AG09319 (cell line): ENCODE measurements around the gene SCD.
"Not testable (repeated sequence)": the region's sequence is repeated elsewhere in the genome, so short reads cannot be mapped to it uniquely, and the experiment has no call there.

ENCODE experiments used
- DNase-seq: peaks from one replicate; pipeline ENCODE4 v3.0.0-alpha.2; 2010; ENCODE audit warnings: low read depth; ENCODE audit errors: extremely low read depth
- TF ChIP-seq, protein P1 (sequence below): IDR thresholded peaks from 2 replicates; pipeline ENCODE4 v1.5.1; 2011; ENCODE audit warnings: low read depth, mild to moderate bottlenecking, inconsistent platforms, low read length, moderate library complexity

SCD gene

DNA sequence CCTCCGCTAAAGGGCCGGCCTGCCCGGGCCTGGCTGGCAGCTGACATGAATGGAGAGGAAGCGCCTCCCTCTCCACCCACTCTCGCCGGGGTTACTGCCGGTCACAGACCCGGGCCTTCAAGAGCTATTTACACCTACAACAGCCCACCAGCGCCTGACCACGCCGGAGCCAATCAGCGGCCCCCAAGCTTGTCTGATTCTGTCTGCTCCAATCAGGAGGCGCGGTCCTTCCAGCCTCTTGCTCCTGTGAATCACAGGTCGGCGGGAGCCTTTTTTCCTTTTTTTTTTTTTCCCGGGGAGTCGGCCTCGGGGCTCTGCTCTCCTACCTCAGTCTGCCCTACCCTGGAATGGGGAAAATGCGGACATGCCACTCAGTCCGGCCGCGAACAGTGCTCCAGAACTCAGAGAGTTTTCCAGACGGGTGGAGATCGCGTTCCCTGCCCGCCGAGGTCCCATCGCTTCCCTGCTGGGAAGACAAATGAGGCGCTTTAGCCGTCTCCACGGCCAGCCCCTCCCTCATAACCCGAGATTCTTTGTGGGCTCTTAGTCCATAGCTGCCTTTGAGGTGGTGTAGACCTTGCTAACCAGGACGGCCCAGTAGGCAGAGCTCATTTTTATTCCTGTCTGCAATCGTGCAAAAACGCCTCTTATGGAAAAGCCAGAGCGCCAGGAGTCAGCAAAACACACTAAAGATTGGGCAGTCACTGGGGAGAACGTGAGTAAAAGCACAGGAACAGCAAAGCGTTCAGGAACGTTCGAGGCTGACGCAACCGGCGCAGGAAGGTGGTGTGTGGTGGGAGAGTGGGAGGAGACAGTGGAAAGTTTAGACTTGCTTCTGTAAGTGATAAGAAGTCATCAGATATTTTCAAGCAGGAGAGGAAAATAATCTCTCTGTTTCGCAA, 26.5 kb downstream of the SCD start:
- TF ChIP-seq, protein P1, sequence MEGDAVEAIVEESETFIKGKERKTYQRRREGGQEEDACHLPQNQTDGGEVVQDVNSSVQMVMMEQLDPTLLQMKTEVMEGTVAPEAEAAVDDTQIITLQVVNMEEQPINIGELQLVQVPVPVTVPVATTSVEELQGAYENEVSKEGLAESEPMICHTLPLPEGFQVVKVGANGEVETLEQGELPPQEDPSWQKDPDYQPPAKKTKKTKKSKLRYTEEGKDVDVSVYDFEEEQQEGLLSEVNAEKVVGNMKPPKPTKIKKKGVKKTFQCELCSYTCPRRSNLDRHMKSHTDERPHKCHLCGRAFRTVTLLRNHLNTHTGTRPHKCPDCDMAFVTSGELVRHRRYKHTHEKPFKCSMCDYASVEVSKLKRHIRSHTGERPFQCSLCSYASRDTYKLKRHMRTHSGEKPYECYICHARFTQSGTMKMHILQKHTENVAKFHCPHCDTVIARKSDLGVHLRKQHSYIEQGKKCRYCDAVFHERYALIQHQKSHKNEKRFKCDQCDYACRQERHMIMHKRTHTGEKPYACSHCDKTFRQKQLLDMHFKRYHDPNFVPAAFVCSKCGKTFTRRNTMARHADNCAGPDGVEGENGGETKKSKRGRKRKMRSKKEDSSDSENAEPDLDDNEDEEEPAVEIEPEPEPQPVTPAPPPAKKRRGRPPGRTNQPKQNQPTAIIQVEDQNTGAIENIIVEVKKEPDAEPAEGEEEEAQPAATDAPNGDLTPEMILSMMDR, result no peak

DNA sequence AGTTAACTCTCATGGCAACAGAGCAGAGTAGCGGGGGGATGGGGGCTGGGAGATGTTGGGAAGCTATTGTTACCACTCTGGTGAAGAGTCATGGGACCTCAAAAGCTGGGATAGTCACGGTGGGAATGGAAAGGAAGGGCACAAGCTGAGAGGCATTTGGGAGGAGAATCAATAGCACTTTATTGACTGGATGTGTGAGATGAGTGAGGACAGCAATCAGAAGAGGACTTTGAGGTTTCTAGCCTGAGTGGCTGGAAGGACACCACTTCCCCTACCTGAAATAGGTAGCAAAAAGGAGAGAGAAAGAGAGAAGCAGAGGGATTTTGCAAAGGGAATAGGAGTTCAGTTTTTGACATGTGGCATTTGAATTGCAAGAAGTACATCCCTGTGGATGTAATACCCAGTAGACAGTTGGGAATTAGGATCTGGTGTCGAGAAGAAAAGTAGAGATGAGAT, 27.2 kb downstream of the SCD start:
- DNase-seq, result no peak
- TF ChIP-seq, protein P1, result no peak

More for the DNA sequence above, 26.5 kb downstream of the SCD start:
- peak; percentile 98 for DNase-seq

DNA sequence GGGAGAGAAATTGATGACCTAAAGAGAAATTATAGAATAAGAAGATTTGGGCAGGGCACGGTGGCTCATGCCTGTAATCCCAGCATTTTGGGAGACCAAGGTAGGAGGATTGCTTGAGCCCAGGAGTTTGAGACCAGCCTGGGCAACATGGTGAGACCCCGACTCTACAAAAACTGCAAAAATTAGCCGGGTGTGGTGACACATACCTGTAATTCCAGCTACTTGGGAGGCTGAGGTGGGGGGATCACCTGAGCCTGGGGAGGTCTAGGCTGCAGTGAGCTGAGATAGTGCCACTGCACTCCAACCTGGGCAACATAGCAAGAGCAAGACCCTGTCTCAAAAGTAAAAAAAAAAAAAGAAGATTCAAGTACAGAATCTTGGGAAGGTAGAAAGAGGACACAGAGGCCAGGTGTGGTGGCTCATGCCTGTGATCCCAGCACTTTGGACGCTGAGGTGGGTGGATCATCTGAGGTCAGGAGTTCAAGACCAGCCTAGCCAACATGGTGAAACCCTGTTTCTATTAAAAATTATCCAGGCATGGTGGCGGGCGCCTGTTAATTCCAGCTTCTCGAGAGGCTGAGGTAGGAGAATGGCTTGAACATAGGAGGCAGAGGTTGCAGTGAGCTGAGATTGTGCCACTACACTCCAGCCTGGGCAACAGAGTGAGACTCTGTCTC, 27.8 kb downstream of the SCD start:
- DNase-seq, result not testable (repeated sequence)

DNA sequence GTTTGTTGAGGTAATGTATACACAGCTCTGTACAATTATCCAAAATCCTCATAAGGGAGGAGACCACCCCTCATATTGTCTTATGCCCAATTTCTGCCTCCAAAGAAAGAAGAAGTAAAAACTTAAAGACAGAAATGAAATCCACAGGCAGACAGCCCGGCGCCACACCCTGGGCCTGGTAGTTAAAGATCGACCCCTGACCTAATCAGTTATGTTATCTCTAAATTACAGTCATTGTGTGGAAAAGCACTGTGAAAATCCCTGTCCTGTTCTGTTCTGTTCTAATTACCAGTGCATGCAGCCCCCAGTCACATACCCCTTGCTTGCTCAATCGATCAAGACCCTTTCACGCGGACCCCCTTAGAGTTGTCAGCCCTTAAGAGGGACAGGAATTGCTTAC, 29.6 kb downstream of the SCD start:
- DNase-seq, result not testable (repeated sequence)

DNA sequence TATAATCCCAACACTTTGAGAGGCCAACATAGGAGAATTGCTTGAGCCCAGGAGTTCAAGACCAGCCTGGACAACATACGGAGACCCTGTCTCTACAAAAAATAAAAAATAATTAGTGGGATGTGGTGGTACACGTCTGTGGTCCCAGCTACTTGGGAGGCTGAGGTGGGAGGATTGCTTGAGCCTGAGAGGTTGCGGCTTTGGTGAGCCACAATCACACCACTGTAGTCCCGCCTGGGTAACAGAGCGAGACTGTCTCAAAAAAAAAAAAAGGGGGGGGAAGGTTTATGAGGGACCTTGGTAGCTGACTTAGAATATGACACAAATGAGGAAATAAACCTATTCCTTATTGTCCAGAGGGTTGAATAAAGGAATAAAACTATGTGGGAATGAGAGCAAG, 30.8 kb downstream of the SCD start:
- TF ChIP-seq, protein P1, result no peak
- no peak for DNase-seq

DNA sequence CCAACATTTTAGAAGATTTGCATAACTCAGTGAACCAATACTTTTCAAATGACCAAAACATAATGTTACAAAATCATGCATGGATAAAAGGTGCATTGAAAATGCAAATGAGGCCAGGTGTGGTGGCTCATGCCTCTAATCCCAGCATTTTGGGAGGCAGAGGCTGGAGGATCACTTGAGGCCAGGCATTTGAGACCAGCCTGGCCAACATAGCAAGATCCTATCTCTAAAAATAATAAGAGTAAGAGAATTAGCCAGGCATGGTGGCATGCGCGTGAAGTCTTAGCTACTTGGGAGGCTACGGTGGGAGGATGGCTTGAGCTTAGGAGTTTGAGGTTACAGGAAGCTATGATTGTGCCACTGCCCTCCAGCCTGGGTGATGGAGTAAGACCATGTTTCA, 33.4 kb downstream of the SCD start:
- TF ChIP-seq, protein P1, result no peak
- no peak for DNase-seq

DNA sequence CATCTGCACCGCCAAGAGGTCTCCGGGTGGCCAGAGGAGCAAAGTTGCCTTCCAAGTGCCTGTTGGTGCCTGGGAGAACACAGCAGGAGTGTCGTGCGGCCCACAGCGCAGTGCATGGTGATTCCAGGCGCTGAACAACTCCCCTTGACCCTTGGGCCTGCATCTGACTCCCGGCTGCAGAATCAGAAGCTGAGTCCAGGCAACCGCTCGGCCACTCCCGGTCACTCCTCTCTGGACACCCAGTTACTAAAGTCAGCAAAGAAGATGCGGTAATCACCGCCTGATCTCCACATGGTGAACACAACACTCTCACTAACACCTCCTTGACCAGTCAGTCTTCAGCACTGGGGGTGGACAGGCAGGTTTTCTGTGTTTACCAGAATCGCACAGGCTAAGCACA, 35.5 kb downstream of the SCD start:
- TF ChIP-seq, protein P1, result no peak
- DNase-seq, result no peak

DNA sequence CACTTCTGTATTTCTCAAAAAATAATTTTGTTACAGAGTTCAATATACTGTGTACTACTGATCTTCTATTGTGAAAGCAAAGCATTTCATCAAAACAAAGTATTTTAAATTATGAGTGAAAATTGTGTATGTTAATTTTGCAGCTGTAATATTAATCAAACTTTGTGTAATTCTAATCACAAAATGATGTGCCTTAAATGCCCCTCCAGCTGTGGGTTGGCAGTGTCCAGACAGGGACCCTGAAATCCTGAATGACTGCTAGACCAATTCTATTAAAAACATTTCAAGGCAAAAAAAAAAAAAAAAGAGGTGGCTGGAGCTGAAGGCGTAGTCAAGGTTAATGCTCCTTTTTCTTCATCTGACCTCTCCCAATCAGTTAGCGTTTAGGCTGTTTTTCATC, 36.2 kb downstream of the SCD start:
- no peak for DNase-seq
- TF ChIP-seq, protein P1, result no peak
